ENCODE measurements around the gene CST5.

DNA sequence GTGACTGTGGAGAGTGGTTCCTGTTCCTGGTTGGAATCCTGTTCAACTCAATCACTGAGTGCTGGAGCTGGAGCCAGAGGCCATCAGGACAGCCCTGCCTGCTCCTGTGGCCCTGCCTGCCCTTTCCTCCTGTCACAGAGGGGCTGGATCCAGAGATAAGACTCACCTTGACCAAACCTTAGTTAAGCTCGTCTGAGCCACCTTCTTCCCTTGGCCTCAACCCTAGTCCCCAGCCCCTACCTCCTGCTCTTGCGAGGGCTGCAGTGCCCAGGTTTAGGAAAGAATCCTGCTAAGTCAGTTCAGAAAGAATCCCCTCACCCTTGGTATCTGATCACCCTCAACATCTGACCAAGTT, 47.0 kb upstream of the CST5 start:
- TF ChIP-seq CTCF (IDR thresholded peaks at IDR 0.05; ENCODE audit: low read depth, low read length) (no peak), POLR2A (IDR thresholded peaks at IDR 0.05; ENCODE audit: extremely low read depth, insufficient read length) (no peak)
- TF ChIP-seq, protein P1, sequence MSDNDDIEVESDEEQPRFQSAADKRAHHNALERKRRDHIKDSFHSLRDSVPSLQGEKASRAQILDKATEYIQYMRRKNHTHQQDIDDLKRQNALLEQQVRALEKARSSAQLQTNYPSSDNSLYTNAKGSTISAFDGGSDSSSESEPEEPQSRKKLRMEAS (IDR thresholded peaks at IDR 0.05; ENCODE audit: low read depth, low read length): no peak
